Loucy (cell line): ENCODE measurements around the gene COL13A1.

Source experiments
- H2AFZ ChIP-seq: fragments of 200-600 bp; sonication (generic); 2 replicates; pipeline ENCODE4 v1.6.0; 2016; ENCODE audit warnings: antibody characterized with exemption, mild to moderate bottlenecking, low read length, moderate library complexity
- H3F3A ChIP-seq: fragments of 200-600 bp; 2 replicates; pipeline ENCODE4 v1.6.0; 2016; ENCODE audit warnings: antibody characterized with exemption, low read depth, mild to moderate bottlenecking
- H3K27me3 ChIP-seq: fragments of 200-600 bp; sonication (generic); 2 replicates; pipeline ENCODE4 v1.6.1; 2014; ENCODE audit warnings: low read length, mild to moderate bottlenecking; ENCODE audit not compliant: insufficient read depth, poor library complexity, severe bottlenecking
- H3K36me3 ChIP-seq: fragments of 200-600 bp; sonication (generic); 2 replicates; pipeline ENCODE4 v1.6.1; 2016; ENCODE audit warnings: low read length; ENCODE audit not compliant: insufficient read depth
- H3K4me1 ChIP-seq: fragments of 200-600 bp; sonication (generic); 2 replicates; pipeline ENCODE4 v1.5.1; 2014; ENCODE audit warnings: low read length, mild to moderate bottlenecking; ENCODE audit not compliant: insufficient read depth, poor library complexity, severe bottlenecking
- H3K4me2 ChIP-seq: fragments of 200-600 bp; sonication (generic); 2 replicates; pipeline ENCODE4 v1.6.0; 2014; ENCODE audit warnings: antibody characterized with exemption, low read length, low read depth, mild to moderate bottlenecking; ENCODE audit not compliant: poor library complexity, severe bottlenecking
- H3K4me3 ChIP-seq: fragments of 200-600 bp; sonication (generic); 2 replicates; pipeline ENCODE4 v1.5.1; 2014; ENCODE audit warnings: low read length, mild to moderate bottlenecking, mixed read lengths; ENCODE audit not compliant: poor library complexity, severe bottlenecking
- H3K79me2 ChIP-seq: fragments of 200-600 bp; sonication (generic); 2 replicates; pipeline ENCODE4 v1.6.1; 2014; ENCODE audit warnings: low read length; ENCODE audit not compliant: insufficient read depth
- H3K9ac ChIP-seq: fragments of 200-600 bp; sonication (generic); 2 replicates; pipeline ENCODE4 v1.6.0; 2014; ENCODE audit warnings: mild to moderate bottlenecking, low read depth, low read length, moderate library complexity; ENCODE audit not compliant: poor library complexity, severe bottlenecking
- H3K9me2 ChIP-seq: fragments of 200-600 bp; sonication (generic); replicated peaks from 2 replicates; pipeline ENCODE4 v1.6.1; 2016; ENCODE audit warnings: low read depth, low read length, mixed read lengths
- H3K9me3 ChIP-seq: fragments of 200-600 bp; sonication (generic); 2 replicates; pipeline ENCODE4 v1.6.1; 2014; ENCODE audit warnings: mild to moderate bottlenecking, antibody characterized with exemption, low read length, low read depth; ENCODE audit not compliant: insufficient read depth
- H4K20me1 ChIP-seq: fragments of 200-600 bp; sonication (generic); 2 replicates; pipeline ENCODE4 v1.6.0; 2014; ENCODE audit warnings: antibody characterized with exemption, low read length, mild to moderate bottlenecking; ENCODE audit not compliant: insufficient read depth, poor library complexity, severe bottlenecking
- CTCF ChIP-seq: fragments of 200-600 bp; sonication (generic); conservative IDR thresholded peaks from 2 replicates; pipeline ENCODE4 v1.5.1; 2014; ENCODE audit warnings: mild to moderate bottlenecking, antibody characterized with exemption, low read length
- EZH2phosphoT487 ChIP-seq: fragments of 200-600 bp; IDR thresholded peaks from 2 replicates; pipeline ENCODE4 v1.6.1; 2018; ENCODE audit warnings: antibody characterized with exemption, mild to moderate bottlenecking, moderate library complexity, borderline replicate concordance

COL13A1 gene

GRCh38 chr10:69961881-69962745 is 160.4 kb downstream of the COL13A1 start:
- H3K4me1 ChIP-seq: peaks cover 26% of the 10 kb centered on the region

GRCh38 chr10:69962746-69963135 is 161.0 kb downstream of the COL13A1 start:
- Histone ChIP-seq H3K4me1 (peaks cover 26% of the 10 kb centered on the region), H3K4me3 (no peak overlapping the region), H4K20me1 (no peaks in the 10 kb centered on the region), H3F3A (no peaks in the 10 kb centered on the region), H3K9me3 (no peaks in the 10 kb centered on the region), H3K27me3 (no peaks in the 10 kb centered on the region), H3K9me2 (no peaks in the 10 kb centered on the region), H3K9ac (no peak overlapping the region), H3K4me2 (peak overlapping the region; percentile 4), H3K79me2 (no peaks in the 10 kb centered on the region), H3K36me3 (no peaks in the 10 kb centered on the region), H2AFZ (no peak overlapping the region)
- TF ChIP-seq CTCF (no peak), EZH2phosphoT487 (no peak)

More at GRCh38 chr10:69961881-69962745, 160.4 kb downstream of the COL13A1 start:
- H3K79me2 ChIP-seq: no peaks in the 10 kb centered on the region
- H3F3A ChIP-seq: no peaks in the 10 kb centered on the region
- H2AFZ ChIP-seq: peak overlapping the region; percentile 38; the same call in 1 of the 2 replicates
- H3K27me3 ChIP-seq: no peaks in the 10 kb centered on the region
- no peak overlapping the region for H3K4me3 ChIP-seq
- no peak for TF ChIP-seq EZH2phosphoT487
- no peak for TF ChIP-seq CTCF
- no peaks in the 10 kb centered on the region for H3K9me2 ChIP-seq
- peak overlapping the region; percentile 4 for H3K4me2 ChIP-seq
- H4K20me1 ChIP-seq: no peaks in the 10 kb centered on the region
- H3K36me3 ChIP-seq: no peaks in the 10 kb centered on the region
- H3K9me3 ChIP-seq: no peaks in the 10 kb centered on the region
- no peak overlapping the region for H3K9ac ChIP-seq

- Histone ChIP-seq H3K4me1 (peaks cover 26% of the 10 kb centered on the region), H3K9ac (no peak overlapping the region), H3K4me2 (no peak overlapping the region), H3K79me2 (no peaks in the 10 kb centered on the region), H3F3A (no peaks in the 10 kb centered on the region), H2AFZ (0 out of 2 replicates have a peak overlapping the region, but pooled peaks have one; percentile 7), H3K36me3 (no peaks in the 10 kb centered on the region), H3K27me3 (no peaks in the 10 kb centered on the region), H3K4me3 (no peak overlapping the region), H3K9me3 (no peaks in the 10 kb centered on the region), H4K20me1 (no peaks in the 10 kb centered on the region), H3K9me2 (no peaks in the 10 kb centered on the region)
- TF ChIP-seq EZH2phosphoT487: no peak
- TF ChIP-seq CTCF: no peak
Observed at GRCh38 chr10:69963178-69963834, 161.6 kb downstream of the COL13A1 start.
